ENCODE results near the gene CWC25. TPM values are rescaled to one million over a fixed set of nuclear protein-coding genes. Genes with fewer than 3 reads are reported as not detected.

Gene CWC25
- total and polyA plus RNA-seq, 2 of the 13 experiments (the other 11 are each of a cell fraction or from before 2014, with no cell fraction given), result 15.6 to 22.7 TPM

GRCh38 chr17:38800237-38800760 is 24.8 kb downstream of the CWC25 start (continued):
- no peak for TF ChIP-seq ZBTB46 (CRISPR knock-in tag; IDR thresholded peaks at IDR 0.05; ENCODE audit: borderline replicate concordance)
- no peak for TF ChIP-seq CAMTA2 (CRISPR knock-in tag; IDR thresholded peaks at IDR 0.05; ENCODE audit: borderline replicate concordance)
- no peak for TF ChIP-seq ZNF546 (CRISPR knock-in tag; conservative IDR thresholded peaks at IDR 0.05)
- no peak for TF ChIP-seq ZNF567 (CRISPR knock-in tag; IDR thresholded peaks at IDR 0.05; ENCODE audit: borderline replicate concordance)
- no peak for TF ChIP-seq E2F5 (CRISPR knock-in tag; conservative IDR thresholded peaks at IDR 0.05)
- no peak for TF ChIP-seq ZNF713 (CRISPR knock-in tag; IDR thresholded peaks at IDR 0.05)
- TF ChIP-seq HNRNPK (IDR thresholded peaks at IDR 0.05; ENCODE audit: low read depth, low read length, poor library complexity, severe bottlenecking), result no peak
- TF ChIP-seq SUZ12 (IDR thresholded peaks at IDR 0.05; ENCODE audit: low read depth, low read length), result no peak
- no peak for TF ChIP-seq PTBP1 (IDR thresholded peaks at IDR 0.05; ENCODE audit: low read depth, low read length, poor library complexity, severe bottlenecking)
- no peak for TF ChIP-seq GATAD1 (CRISPR knock-in tag; IDR thresholded peaks at IDR 0.05)
- no peak for TF ChIP-seq TCF7L2 (IDR thresholded peaks at IDR 0.05; ENCODE audit: low read depth, low read length)
- TF ChIP-seq ZBTB10 (CRISPR knock-in tag; IDR thresholded peaks at IDR 0.05; ENCODE audit: borderline replicate concordance), result no peak
- no peak for TF ChIP-seq CSRNP2 (CRISPR knock-in tag; conservative IDR thresholded peaks at IDR 0.05; ENCODE audit: low read depth)
- TF ChIP-seq MAZ (IDR thresholded peaks at IDR 0.05; ENCODE audit: borderline replicate concordance, low read depth, low read length), result no peak
- TF ChIP-seq MAZ (CRISPR knock-in tag; IDR thresholded peaks at IDR 0.05; ENCODE audit: low read depth), result no peak
- no peak for TF ChIP-seq ZNF547 (CRISPR knock-in tag; IDR thresholded peaks at IDR 0.05)
- TF ChIP-seq KAT7 (CRISPR knock-in tag; IDR thresholded peaks at IDR 0.05; ENCODE audit: borderline replicate concordance), result no peak
- TF ChIP-seq ZNF34 (CRISPR knock-in tag; IDR thresholded peaks at IDR 0.05; ENCODE audit: borderline replicate concordance), result no peak
- no peak for TF ChIP-seq ZNF253 (CRISPR knock-in tag; IDR thresholded peaks at IDR 0.05; ENCODE audit: borderline replicate concordance)
- TF ChIP-seq MYNN (CRISPR knock-in tag; IDR thresholded peaks at IDR 0.05; ENCODE audit: low read depth), result no peak
- TF ChIP-seq ZNF557 (CRISPR knock-in tag; IDR thresholded peaks at IDR 0.05), result no peak; the same call in 1 of the 2 replicates
- TF ChIP-seq NBN (conservative IDR thresholded peaks at IDR 0.05), result no peak
- no peak for TF ChIP-seq E2F1 (CRISPR knock-in tag; IDR thresholded peaks at IDR 0.05)

All from HepG2 (cell line).